Measurements from ENCODE around the gene PARD3.

Gene PARD3

DNA sequence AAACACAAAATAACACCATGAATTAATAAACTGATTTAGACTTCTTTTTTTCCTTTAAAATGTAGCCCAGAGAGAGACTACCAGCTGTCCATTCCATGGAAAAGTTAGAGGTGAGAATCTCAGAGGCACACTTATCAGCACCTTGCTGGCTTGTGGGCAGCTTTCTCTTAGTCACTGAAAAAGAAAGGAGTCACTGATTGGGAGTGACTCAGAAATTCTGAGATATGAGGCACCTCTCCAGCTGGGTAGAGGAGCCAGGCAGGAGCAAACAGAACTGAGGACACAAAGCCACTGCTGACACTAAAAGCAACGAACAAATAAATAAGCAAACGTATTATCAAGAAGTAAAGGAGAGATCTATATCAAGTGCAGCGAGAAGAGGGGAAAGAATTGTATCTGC, 310.6 kb downstream of the PARD3 start:
- TF ChIP-seq, protein P1, sequence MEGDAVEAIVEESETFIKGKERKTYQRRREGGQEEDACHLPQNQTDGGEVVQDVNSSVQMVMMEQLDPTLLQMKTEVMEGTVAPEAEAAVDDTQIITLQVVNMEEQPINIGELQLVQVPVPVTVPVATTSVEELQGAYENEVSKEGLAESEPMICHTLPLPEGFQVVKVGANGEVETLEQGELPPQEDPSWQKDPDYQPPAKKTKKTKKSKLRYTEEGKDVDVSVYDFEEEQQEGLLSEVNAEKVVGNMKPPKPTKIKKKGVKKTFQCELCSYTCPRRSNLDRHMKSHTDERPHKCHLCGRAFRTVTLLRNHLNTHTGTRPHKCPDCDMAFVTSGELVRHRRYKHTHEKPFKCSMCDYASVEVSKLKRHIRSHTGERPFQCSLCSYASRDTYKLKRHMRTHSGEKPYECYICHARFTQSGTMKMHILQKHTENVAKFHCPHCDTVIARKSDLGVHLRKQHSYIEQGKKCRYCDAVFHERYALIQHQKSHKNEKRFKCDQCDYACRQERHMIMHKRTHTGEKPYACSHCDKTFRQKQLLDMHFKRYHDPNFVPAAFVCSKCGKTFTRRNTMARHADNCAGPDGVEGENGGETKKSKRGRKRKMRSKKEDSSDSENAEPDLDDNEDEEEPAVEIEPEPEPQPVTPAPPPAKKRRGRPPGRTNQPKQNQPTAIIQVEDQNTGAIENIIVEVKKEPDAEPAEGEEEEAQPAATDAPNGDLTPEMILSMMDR (IDR thresholded peaks at IDR 0.05; ENCODE audit: insufficient read depth, missing control alignments) = no peak
- no peak for DNase-seq (ENCODE audit: insufficient read length, low spot score)
- no peak for FAIRE-seq

DNA sequence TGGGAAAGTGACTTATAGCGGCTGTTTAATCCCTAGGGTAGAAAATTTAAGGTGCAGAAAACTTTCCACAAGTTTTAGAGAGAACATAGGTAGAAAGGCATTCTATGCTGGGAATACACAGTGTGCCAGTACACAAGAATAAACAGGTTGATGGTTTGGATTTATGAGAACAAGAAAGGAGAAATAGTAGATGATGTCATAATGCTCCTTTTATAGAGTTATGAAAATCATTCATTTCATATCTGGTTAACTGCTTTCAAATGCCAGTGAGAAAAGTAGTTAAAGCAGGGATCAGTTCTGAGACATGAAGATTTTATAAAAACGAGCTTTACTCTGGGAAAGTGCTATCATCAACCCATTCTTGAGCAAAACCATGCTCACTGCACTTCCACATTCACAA, 311.4 kb downstream of the PARD3 start:
- no peak for DNase-seq (ENCODE audit: insufficient read length, low spot score)
- TF ChIP-seq, protein P1 (IDR thresholded peaks at IDR 0.05; ENCODE audit: insufficient read depth, missing control alignments) = no peak
- FAIRE-seq = no peak

DNA sequence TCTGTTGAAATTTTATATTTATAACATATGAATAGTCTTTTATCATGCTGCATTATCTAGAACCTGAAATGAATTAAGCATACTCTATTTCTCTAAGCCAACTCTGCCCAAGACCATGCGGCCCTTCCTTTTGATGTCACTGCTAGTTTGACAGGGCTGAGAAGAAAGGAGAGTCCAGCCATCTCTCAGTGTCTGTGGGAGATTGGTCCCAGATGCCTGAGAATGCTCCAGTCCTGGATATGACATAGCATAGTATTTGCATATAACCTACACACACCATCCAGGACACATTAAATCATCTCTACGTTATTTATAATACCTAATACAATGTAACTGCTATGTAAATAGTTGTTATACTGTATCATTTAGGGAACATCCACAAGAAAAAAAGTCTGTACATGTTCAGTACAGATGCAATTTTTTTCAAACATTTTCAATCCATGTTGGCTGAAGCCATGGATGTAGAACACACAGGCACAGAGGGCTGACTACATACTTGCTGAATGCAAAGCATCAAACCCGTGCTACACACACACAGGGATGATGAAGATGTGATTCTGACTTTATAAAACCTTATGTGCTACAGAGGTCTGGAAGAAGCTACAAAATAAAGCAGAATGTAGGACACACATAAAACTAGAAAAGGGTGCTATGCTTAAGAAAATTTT, 315.4 kb downstream of the PARD3 start:
- FAIRE-seq = no peak
- TF ChIP-seq, protein P1 (IDR thresholded peaks at IDR 0.05; ENCODE audit: insufficient read depth, missing control alignments) = no peak
- no peak for DNase-seq (ENCODE audit: insufficient read length, low spot score)

DNA sequence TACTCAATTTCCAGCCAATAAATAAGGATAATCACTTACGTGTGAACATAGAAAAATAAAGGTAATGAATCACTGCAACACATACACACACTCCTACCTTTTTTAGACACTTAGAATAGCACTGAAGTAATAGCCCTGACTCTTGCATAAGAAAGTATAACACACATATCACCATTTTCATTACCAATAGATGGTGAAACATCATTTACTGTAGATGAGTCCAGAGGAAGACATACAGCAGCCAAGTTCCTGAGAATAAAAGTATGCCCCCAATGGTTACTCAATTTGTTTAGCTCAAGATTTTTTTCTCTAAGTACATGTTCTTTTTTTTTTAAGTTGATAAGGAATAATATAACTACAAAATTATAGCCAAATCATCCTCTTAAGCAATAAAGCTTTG, 316.3 kb downstream of the PARD3 start:
- DNase-seq (ENCODE audit: insufficient read length, low spot score) (no peak), FAIRE-seq (no peak)
- TF ChIP-seq, protein P1 (IDR thresholded peaks at IDR 0.05; ENCODE audit: insufficient read depth, missing control alignments) = no peak

DNA sequence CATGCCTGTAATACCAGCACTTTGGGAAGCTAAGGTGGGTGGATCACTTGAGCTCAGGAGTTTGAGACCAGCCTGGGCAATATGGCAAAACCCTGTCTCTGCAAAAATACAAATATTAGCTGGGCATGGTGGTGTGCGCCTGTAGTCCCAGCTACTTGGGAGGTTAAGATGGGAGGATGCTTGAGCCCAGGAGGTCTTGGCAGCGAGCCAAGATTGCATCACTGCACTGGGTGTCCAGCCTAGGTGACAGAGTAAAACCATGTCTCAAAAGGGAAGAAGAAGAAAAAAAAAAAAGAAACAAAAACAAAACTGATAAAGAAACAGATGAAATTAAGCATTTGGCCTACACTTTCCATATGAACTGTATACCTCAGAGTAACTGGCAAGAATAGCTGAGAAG, 319.2 kb downstream of the PARD3 start:
- TF ChIP-seq, protein P1 (IDR thresholded peaks at IDR 0.05; ENCODE audit: insufficient read depth, missing control alignments) = no peak
- FAIRE-seq = no peak
- DNase-seq (ENCODE audit: insufficient read length, low spot score) = no peak

DNA sequence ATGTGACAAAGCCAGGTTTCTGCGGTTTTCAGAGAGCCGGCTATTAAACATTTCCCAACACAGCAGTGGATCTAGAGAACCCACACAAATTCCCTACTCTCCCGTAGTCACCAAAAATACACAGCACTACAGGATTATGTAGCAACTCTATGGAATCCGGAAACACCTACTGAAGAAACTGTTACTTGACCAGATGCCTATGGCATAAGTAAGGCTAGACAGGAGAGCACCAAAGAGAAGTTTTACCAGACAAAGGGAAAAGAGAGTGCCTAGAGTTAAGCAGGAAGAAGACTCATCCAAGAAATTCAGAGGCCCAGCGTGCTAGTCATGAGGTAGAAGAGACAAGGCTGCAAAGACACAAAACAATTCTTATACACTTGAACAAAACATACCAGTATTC, 321.1 kb downstream of the PARD3 start:
- no peak for DNase-seq (ENCODE audit: insufficient read length, low spot score)
- no peak for FAIRE-seq
- TF ChIP-seq, protein P1 (IDR thresholded peaks at IDR 0.05; ENCODE audit: insufficient read depth, missing control alignments) = no peak

DNA sequence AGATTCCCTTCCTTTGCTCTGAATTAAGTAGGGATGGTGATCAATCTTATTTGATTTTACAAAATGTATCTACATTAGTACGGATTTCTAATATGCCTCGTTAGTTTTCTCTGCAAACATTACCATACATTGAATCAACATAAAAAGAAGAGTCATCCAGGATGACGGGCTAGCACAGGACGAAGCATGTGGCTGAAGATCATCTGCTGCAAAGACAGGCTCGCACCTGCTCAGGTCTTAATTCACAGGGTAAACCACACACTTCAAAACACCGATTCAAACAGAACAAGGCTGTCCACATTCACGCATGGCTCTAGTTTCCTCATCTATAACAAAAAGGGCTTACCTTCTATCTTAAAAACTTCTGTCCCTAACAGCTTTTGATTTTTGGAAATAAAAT, 323.0 kb downstream of the PARD3 start:
- DNase-seq (ENCODE audit: insufficient read length, low spot score) (no peak), FAIRE-seq (no peak)
- TF ChIP-seq, protein P1 (IDR thresholded peaks at IDR 0.05; ENCODE audit: insufficient read depth, missing control alignments) = no peak

Data from D721Med (cell line).